ENCODE data around the gene LYPLAL1. TPM values are rescaled to one million over a fixed set of nuclear protein-coding genes. Genes with fewer than 3 reads are reported as not detected.

The LYPLAL1 gene
- total RNA-seq, 1 experiment from 2014 or later = 21.1 TPM

- no peak overlapping the region for H2BK15ac ChIP-seq (ENCODE audit: low read depth, low read length)
- Mint-ChIP-seq H3K27me3 (ENCODE audit: low read depth) (no peaks in the 10 kb centered on the region), H3K27ac (no peak overlapping the region), H3K4me3 (no peak overlapping the region), H3K4me1 (no peaks in the 10 kb centered on the region), H3K9me3 (no peaks in the 10 kb centered on the region), H3K36me3 (ENCODE audit: insufficient read depth in 1 of 3, low read depth in 3 of 3) (peaks cover 0 to 5% (median 0%) of the 10 kb centered on the region in 3 experiments; a peak in 2 of 7 replicates)
- H3K4me1 ChIP-seq (ENCODE audit: insufficient read depth, low read length) = no peaks in the 10 kb centered on the region
- H3K14ac ChIP-seq (ENCODE audit: insufficient read depth, low read length) = no peak overlapping the region
- H3K4ac ChIP-seq (ENCODE audit: low read depth, low read length) = no peak overlapping the region
- no peak overlapping the region for H2AK5ac ChIP-seq (ENCODE audit: insufficient read length, low read length)
- no peak overlapping the region for H3K18ac ChIP-seq (ENCODE audit: insufficient read length, low read depth, low read length)
- no peaks in the 10 kb centered on the region for H3K9me3 ChIP-seq (ENCODE audit: control insufficient read depth, low read depth, low read length)
- no peaks in the 10 kb centered on the region for H3K79me1 ChIP-seq (ENCODE audit: insufficient read depth, low read depth, low read length, poor library complexity, severe bottlenecking)
- H3K27ac ChIP-seq (ENCODE audit: insufficient read length, low read depth, low read length) = no peak overlapping the region
- H3K79me2 ChIP-seq (ENCODE audit: insufficient read depth, low read length) = no peaks in the 10 kb centered on the region
- H3K23ac ChIP-seq (ENCODE audit: insufficient read length, low read depth, low read length) = no peak overlapping the region
- H3K27me3 ChIP-seq (ENCODE audit: insufficient read depth, low read length) = no peaks in the 10 kb centered on the region
- H3K4me2 ChIP-seq (ENCODE audit: insufficient read depth, insufficient read length, low read length) = no peak overlapping the region
- no peak overlapping the region for H2BK5ac ChIP-seq (ENCODE audit: insufficient read length, low read length)
- no peak for TF ChIP-seq CTCF (conservative IDR thresholded peaks at IDR 0.05)
- no peak overlapping the region for H2BK120ac ChIP-seq (ENCODE audit: low read depth, low read length, poor library complexity, severe bottlenecking)
- H2AFZ ChIP-seq (ENCODE audit: low read length) = no peak overlapping the region
- no peak overlapping the region for H4K5ac ChIP-seq (ENCODE audit: insufficient read length, low read depth, low read length)
- H4K20me1 ChIP-seq (ENCODE audit: control insufficient read depth, insufficient read depth, insufficient read length) = no peaks in the 10 kb centered on the region
- no peak overlapping the region for H3K9ac ChIP-seq (ENCODE audit: extremely low read depth, insufficient read length, low read length)
- H4K8ac ChIP-seq (replicated peaks; ENCODE audit: insufficient read length, low read depth, low read length) = no peak overlapping the region
- no peak overlapping the region for H3K56ac ChIP-seq (ENCODE audit: insufficient read length, low read depth, low read length)
- no peak overlapping the region for H3T11ph ChIP-seq (ENCODE audit: low read length)
- H2BK12ac ChIP-seq (ENCODE audit: insufficient read length, low read depth, low read length) = no peak overlapping the region
- H4K91ac ChIP-seq (ENCODE audit: insufficient read length, low read depth, low read length) = no peak overlapping the region
- H3K23me2 ChIP-seq (ENCODE audit: insufficient read length, low read depth, low read length, poor library complexity, severe bottlenecking) = no peaks in the 10 kb centered on the region
- H2BK20ac ChIP-seq (ENCODE audit: low read depth, low read length, poor library complexity, severe bottlenecking) = no peak overlapping the region
- no peak for DNase-seq
- no CpG with 5 or more reads among the region's 2 CpGs for WGBS (ENCODE audit: extremely low coverage, insufficient read length, low lambda C conversion rate)
Observed at GRCh38 chr1:219202567-219202966, 28.9 kb downstream of the LYPLAL1 start.
